GM19372 (cell line): ENCODE results near the gene LMNB1.
"Not testable (repeated sequence)": the region's sequence is repeated elsewhere in the genome, so short reads cannot be mapped to it uniquely, and the experiment has no call there.

Experiments
- ATAC-seq: cut with Tn5 transposase; IDR thresholded peaks from one replicate; pipeline ENCODE4 v1.9.1; 2021; ENCODE audit warnings: mild to moderate bottlenecking, low read depth, moderate library complexity; ENCODE audit not compliant: unreplicated experiment

LMNB1 gene

GRCh38 chr5:126776499-126777256 is at the start of gene LMNB1:
LMNB1 (plus strand) TSS chr5:126777136; CDS start chr5:126777509, 373 bp downstream.
- peak; percentile 57 for ATAC-seq

GRCh38 chr5:126732716-126733115 is 44.2 kb upstream of the LMNB1 start:
- no peak for ATAC-seq

- not testable (repeated sequence) for ATAC-seq
Measured at GRCh38 chr5:126734573-126734972, 42.4 kb upstream of the LMNB1 start.

GRCh38 chr5:126736141-126736540 is 40.8 kb upstream of the LMNB1 start:
- no peak for ATAC-seq

DNA sequence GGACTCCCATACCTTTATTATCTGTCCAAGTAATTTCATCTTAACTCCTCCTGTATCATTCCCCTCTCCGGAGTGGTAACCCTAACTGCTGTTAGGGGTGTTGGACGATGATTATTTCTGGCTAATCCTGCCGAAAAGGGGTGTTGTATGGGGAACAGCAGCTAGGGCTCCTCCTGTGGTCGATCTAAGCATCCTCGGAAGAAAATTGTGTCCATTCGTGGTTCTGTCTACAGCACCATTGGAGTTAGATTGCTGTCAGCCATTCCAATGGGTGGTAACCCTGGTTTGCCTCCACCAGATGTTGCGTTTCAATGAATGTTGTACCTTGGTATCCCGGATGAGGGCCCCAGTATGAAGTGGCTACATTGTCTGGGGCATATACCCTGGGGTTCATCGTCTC is 35.6 kb upstream of the LMNB1 start:
- no peak for ATAC-seq

- no peak for ATAC-seq
Measured at GRCh38 chr5:126742425-126742824, 34.5 kb upstream of the LMNB1 start.

DNA sequence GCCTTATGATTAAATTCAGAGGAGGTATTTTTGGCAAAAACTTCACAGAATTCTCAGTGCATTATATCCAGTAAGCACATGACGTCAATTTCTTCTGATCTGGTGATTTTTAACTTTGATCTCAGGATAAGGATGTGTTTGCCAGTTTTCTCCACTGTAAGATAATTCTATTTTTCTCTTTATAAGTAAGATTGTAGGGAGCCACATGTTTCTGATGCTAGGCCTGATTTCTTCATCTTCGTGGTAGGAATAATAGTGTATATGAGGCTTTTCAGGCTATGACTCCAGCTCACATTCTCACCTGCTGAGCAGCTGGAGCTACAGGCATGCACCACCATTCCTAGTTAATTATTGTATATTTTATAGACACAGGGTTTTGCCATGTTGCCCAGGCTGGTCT is 32.1 kb upstream of the LMNB1 start:
- no peak for ATAC-seq

DNA sequence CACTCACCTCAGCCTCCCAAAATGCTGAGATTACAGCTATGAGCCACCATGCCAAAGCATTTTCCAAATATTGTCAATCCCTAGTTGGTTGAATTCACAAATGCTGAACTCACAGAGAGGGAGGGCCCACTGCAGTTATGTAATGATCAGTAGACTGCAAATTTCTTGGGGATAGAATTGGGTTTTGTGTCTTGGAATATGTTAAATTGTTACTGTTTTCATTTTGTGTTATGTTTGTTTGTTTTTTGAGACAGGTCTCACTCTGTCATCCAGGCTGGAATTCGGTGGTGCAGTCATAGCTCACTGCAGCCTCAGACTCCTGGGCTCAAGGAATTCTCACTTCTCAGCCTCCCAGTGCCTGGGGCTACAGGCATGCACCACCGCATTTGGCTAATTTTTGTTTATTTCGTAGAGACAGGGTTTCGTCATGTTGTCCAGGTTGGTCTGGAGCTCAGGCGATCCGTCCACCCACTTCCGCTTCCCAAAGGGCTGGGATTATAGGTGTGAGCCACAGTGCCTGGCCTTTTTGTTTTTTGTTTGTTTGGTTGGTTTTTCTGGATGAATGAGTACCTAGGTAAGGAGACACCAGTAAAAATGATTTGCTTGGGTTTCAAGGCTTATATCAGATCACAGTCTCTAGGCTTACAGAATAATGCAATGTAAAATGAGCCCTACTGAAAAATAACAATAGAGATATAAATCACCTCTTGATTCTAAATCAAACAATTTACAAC is 31.5 kb upstream of the LMNB1 start:
- ATAC-seq, result no peak

GRCh38 chr5:126746290-126746689 is 30.6 kb upstream of the LMNB1 start:
- no peak for ATAC-seq

DNA sequence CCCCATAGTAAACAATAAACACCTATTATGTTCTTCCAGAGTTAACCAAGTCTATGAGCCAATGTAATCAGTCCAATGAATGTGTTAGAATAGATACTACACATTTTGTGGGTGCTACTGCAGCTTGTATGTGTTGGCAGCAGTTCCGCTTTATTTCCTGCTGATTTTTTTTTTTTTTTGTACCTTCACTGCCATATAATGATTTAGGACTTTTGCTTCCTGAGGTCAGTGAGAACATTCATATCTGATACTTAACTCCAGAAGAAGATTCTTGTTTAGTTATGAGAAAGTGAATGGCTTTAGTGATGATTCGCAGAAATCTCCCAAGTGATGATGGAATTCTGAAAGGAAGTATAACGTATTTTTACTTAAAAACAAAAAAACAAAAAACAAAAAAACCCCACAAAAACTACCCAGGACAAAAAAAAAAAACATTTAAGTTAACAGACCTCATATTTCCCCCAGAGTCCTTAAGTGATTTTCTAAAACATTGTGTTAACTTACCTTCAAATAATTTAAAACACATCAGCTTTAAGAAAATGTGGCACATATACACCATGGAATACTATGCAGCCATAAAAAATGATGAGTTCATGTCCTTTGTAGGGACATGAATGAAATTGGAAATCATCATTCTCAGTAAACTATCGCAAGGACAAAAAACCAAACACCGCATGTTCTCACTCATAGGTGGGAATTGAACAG is 24.7 kb upstream of the LMNB1 start:
- no peak for ATAC-seq

- no peak for ATAC-seq
Measured at GRCh38 chr5:126753227-126753626, 23.7 kb upstream of the LMNB1 start.

DNA sequence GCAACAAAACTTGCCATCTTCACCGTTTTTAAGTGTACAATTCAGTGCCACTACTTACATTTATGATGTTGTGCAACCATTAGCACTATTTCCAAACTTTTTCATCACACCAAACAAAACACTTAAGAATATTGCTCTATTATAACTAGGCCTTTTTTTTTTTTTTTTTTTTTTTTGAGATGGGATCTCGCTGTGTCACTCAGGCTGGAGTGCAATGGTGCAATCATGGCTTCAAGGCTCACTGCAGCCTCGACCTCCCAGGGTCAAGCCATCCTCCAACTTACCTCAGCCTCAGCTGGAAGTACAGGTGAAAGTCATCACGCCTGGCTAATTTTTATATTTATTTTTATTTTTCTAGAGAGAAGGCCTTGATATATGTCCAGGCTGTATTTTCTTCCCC is 22.3 kb upstream of the LMNB1 start:
- no peak for ATAC-seq

- ATAC-seq, result no peak
Measured at GRCh38 chr5:126755593-126755992, 21.3 kb upstream of the LMNB1 start.

- no peak for ATAC-seq
Measured at GRCh38 chr5:126757713-126758357, 19.1 kb upstream of the LMNB1 start.

DNA sequence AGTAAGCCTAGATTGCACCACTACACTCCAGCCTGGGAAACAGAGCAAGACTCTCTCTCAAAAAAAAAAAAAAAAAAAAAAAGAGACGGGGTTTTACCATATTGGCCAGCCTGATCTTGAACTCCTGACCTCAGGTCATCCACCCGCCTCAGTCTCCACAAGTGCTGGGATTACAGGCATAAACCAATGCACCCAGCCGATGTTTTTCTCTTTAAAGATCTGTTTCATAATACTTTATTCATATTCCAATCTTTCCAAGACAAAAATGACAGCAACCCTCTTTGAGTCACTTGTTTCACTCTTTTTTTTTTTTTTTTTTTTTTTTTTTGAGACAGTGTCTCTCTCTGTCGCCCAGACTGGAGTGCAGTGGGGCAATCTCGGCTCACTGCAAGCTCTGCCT is 13.6 kb upstream of the LMNB1 start:
- ATAC-seq, result no peak

GRCh38 chr5:126769703-126770102 is 7.2 kb upstream of the LMNB1 start:
- no peak for ATAC-seq

DNA sequence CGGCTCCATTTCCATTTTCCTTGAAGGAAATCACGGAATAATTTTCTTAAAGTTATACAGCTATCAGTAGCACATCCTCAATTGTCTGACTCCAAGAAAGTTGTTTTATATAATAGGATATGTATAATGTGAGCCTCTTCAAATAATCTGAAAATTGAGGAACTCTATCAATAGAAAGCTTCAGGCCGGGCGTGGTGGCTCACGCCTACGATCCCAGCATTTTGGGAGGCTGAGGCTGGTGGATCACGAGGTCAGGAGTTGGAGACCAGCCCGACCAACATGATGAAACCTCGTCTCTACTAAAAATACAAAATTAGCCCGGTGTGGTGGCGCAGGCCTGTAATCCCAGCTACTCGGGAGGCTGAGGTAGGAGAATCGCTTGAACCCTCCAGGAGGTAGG is 3.4 kb upstream of the LMNB1 start:
- not testable (repeated sequence) for ATAC-seq

GRCh38 chr5:126774595-126774994 is 2.3 kb upstream of the LMNB1 start:
- not testable (repeated sequence) for ATAC-seq

- ATAC-seq, result peak; percentile 0
Measured at GRCh38 chr5:126777257-126777974, 480 bp downstream of the LMNB1 start.

- ATAC-seq, result peak; percentile 59
Measured at GRCh38 chr5:126777975-126778674, 1.2 kb downstream of the LMNB1 start.
